RWPE2 (cell line): Measurements from ENCODE around the gene PCGF3.

Experiments used
- ATAC-seq: fragments of 200-7000 bp; cut with Tn5 transposase; 3 replicates; pipeline ENCODE4 v1.9.1; 2021; ENCODE audit warnings: low read depth
- DNase-seq: peaks from one replicate; pipeline ENCODE4 v3.0.0-alpha.2; 2020; ENCODE audit warnings: low spot score
- H3K27ac ChIP-seq: fragments of 450-650 bp; 2 replicates; pipeline ENCODE4 v1.5.1; 2017; ENCODE audit warnings: mild to moderate bottlenecking; ENCODE audit not compliant: poor library complexity, severe bottlenecking
- H3K27me3 ChIP-seq: fragments of 250-450 bp; sonication (Bioruptor Pico); 2 replicates; pipeline ENCODE4 v1.5.1; 2021; ENCODE audit warnings: mild to moderate bottlenecking, moderate library complexity; ENCODE audit not compliant: insufficient read depth, poor library complexity, severe bottlenecking
- H3K36me3 ChIP-seq: fragments of 250-450 bp; sonication (Bioruptor Pico); 2 replicates; pipeline ENCODE4 v1.5.1; 2020; ENCODE audit warnings: low read depth, mild to moderate bottlenecking, moderate library complexity
- H3K4me1 ChIP-seq: fragments of 250-450 bp; sonication (Bioruptor Pico); 2 replicates; pipeline ENCODE4 v1.5.1; 2021; ENCODE audit warnings: mild to moderate bottlenecking, moderate library complexity; ENCODE audit not compliant: insufficient read depth, poor library complexity, severe bottlenecking
- H3K4me3 ChIP-seq: fragments of 250-450 bp; sonication (Bioruptor Pico); 2 replicates; pipeline ENCODE4 v1.5.1; 2021; ENCODE audit warnings: mild to moderate bottlenecking, moderate library complexity; ENCODE audit not compliant: severe bottlenecking
- H3K9me3 ChIP-seq: fragments of 250-450 bp; sonication (Bioruptor Pico); 2 replicates; pipeline ENCODE4 v1.5.1; 2021; ENCODE audit warnings: mild to moderate bottlenecking, moderate library complexity; ENCODE audit not compliant: severe bottlenecking
- CTCF ChIP-seq: fragments of 450-650 bp; IDR thresholded peaks from one replicate; pipeline ENCODE4 v1.5.1; 2017; ENCODE audit warnings: mild to moderate bottlenecking, moderate library complexity; ENCODE audit not compliant: poor library complexity, severe bottlenecking

Gene PCGF3

DNA sequence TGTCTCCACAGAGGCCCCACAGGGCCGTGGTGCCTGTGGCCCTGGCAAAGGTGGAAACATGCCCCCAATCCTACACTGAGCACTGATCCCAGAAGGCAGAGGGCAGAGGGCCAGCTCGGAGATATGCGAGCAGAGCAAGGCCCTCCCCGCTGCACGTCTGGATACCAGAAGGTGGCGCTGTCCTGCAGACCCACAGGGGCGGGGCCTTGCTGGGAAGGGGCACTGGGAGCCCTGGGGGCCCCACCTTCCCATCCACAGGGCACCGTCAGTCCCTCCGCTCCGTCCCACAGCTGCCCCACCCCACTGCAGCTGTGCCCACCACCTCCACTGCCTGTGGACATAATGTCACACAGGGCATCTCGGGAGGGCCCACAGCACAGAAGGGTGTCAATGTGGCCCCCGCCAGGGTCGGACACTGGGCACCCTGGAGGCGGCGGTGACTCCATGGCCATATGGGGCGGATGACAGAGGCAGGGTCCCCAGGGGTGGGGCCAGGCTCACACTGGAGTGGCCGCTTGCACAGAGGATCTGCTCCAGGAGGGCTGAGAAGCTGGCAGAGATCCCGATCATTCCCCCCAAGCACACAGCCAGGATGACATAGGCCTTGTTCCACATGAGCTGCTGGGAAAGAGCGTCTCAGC, 21.5 kb upstream of the PCGF3 start:
- DNase-seq (no peak), ATAC-seq (peak; percentile 17; the same call in 1 of the 3 replicates)
- Histone ChIP-seq H3K27ac (no peak overlapping the region), H3K4me1 (peaks cover 12% of the 10 kb centered on the region), H3K4me3 (no peak overlapping the region), H3K9me3 (no peaks in the 10 kb centered on the region), H3K36me3 (no peaks in the 10 kb centered on the region), H3K27me3 (no peaks in the 10 kb centered on the region)
- peak; percentile 65 for TF ChIP-seq CTCF

- DNase-seq (peak; percentile 68), ATAC-seq (no peak)
- no peaks in the 10 kb centered on the region for H3K9me3 ChIP-seq
- peaks cover 12% of the 10 kb centered on the region for H3K4me1 ChIP-seq
- H3K36me3 ChIP-seq = no peaks in the 10 kb centered on the region
- no peaks in the 10 kb centered on the region for H3K27me3 ChIP-seq
- TF ChIP-seq CTCF = no peak
- no peak overlapping the region for H3K27ac ChIP-seq
- no peak overlapping the region for H3K4me3 ChIP-seq
These were observed 20.9 kb upstream of the PCGF3 start for GRCh38 chr4:684623-685327.

GRCh38 chr4:685679-686412, 19.8 kb upstream of the PCGF3 start:
- ATAC-seq = no peak
- H3K9me3 ChIP-seq = no peaks in the 10 kb centered on the region
- no peak for TF ChIP-seq CTCF
- no peak overlapping the region for H3K27ac ChIP-seq
- DNase-seq = peak; percentile 60
- H3K4me3 ChIP-seq = no peak overlapping the region
- no peaks in the 10 kb centered on the region for H3K27me3 ChIP-seq
- H3K36me3 ChIP-seq = no peaks in the 10 kb centered on the region
- peaks cover 12% of the 10 kb centered on the region for H3K4me1 ChIP-seq

GRCh38 chr4:686413-687040, 19.1 kb upstream of the PCGF3 start:
- TF ChIP-seq CTCF = no peak
- H3K4me3 ChIP-seq = no peak overlapping the region
- no peaks in the 10 kb centered on the region for H3K36me3 ChIP-seq
- H3K9me3 ChIP-seq = no peaks in the 10 kb centered on the region
- no peaks in the 10 kb centered on the region for H3K27me3 ChIP-seq
- DNase-seq (no peak), ATAC-seq (no peak)
- H3K4me1 ChIP-seq = peaks cover 12% of the 10 kb centered on the region
- peak overlapping the region; percentile 50 for H3K27ac ChIP-seq
